ENCODE results near the gene TLE4.
A peak's percentile ranks its signal among the peaks of the same experiment; 100 is the strongest.

Gene TLE4

GRCh38 chr9:79667120-79667519, 95.4 kb downstream of the TLE4 start:
- DNase-seq: no peak

GRCh38 chr9:79667817-79668436, 96.2 kb downstream of the TLE4 start:
- DNase-seq: peak; percentile 90 to 98

GRCh38 chr9:79668956-79669355, 97.2 kb downstream of the TLE4 start:
- DNase-seq: no peak

- DNase-seq: no peak
Observed at GRCh38 chr9:79670269-79670961, 98.7 kb downstream of the TLE4 start.

GRCh38 chr9:79671558-79671957, 99.8 kb downstream of the TLE4 start:
- DNase-seq: no peak

GRCh38 chr9:79672236-79672635, 100.5 kb downstream of the TLE4 start:
- DNase-seq: no peak

- DNase-seq: no peak
Observed at GRCh38 chr9:79672891-79673290, 101.1 kb downstream of the TLE4 start.

GRCh38 chr9:79673614-79674013, 101.8 kb downstream of the TLE4 start:
- no peak for DNase-seq

- DNase-seq: no peak
Observed at GRCh38 chr9:79674052-79674777, 102.5 kb downstream of the TLE4 start.

- DNase-seq: no peak
Observed at GRCh38 chr9:79681576-79681975, 109.8 kb downstream of the TLE4 start.

- DNase-seq: no peak
Observed at GRCh38 chr9:79682076-79682736, 110.4 kb downstream of the TLE4 start.

- DNase-seq: no peak
Observed at GRCh38 chr9:79684059-79684458, 112.3 kb downstream of the TLE4 start.

- DNase-seq: no peak
Observed at GRCh38 chr9:79684711-79685575, 113.2 kb downstream of the TLE4 start.

GRCh38 chr9:79685577-79685976, 113.8 kb downstream of the TLE4 start:
- no peak for DNase-seq

GRCh38 chr9:79686381-79687130, 114.8 kb downstream of the TLE4 start:
- no peak for DNase-seq

GRCh38 chr9:79687131-79687447, 115.3 kb downstream of the TLE4 start:
- DNase-seq: no peak

GRCh38 chr9:79688363-79688762, 116.6 kb downstream of the TLE4 start:
- DNase-seq: no peak

GRCh38 chr9:79689576-79689975, 117.8 kb downstream of the TLE4 start:
- no peak for DNase-seq

- no peak for DNase-seq
Observed at GRCh38 chr9:79691496-79691895, 119.7 kb downstream of the TLE4 start.

GRCh38 chr9:79692857-79693571, 121.2 kb downstream of the TLE4 start:
- DNase-seq: no peak

- DNase-seq: peak in 1 of 2 experiments; percentile 20
Observed at GRCh38 chr9:79693750-79694149, 122.0 kb downstream of the TLE4 start.
